Upper lobe of left lung (tissue), 4 donors: Measurements from ENCODE around the gene XPO6.
A peak's percentile ranks its signal among the peaks of the same experiment; 100 is the strongest.

ENCODE experiments used
- CTCF ChIP-seq, 6 experiments: fragments of 450-650 bp in 4 of 6; fragments of 200-600 bp in 2 of 6; sonication (generic) in 2 of 6; IDR thresholded peaks; one replicate each; pipeline ENCODE4 v1.5.1; 2016 to 2019; ENCODE audit warnings: antibody characterized with exemption in 6 of 6
- EP300 ChIP-seq, 4 donors: sonication (generic); formaldehyde crosslinking; IDR thresholded peaks; one replicate each; pipeline ENCODE4 v1.5.1; 2017; ENCODE audit warnings: antibody characterized with exemption in 4 of 4, control low read depth in 2 of 4
- POLR2A ChIP-seq, 4 donors: fragments of 450-650 bp; IDR thresholded peaks; one replicate each; pipeline ENCODE4 v1.5.1; 2016 to 2017; ENCODE audit warnings: antibody characterized with exemption in 4 of 4, mild to moderate bottlenecking in 2 of 4
- POLR2AphosphoS5 ChIP-seq, 2 donors: sonication (generic); formaldehyde crosslinking; IDR thresholded peaks; one replicate each; pipeline ENCODE4 v1.5.1; 2017; ENCODE audit warnings: antibody characterized with exemption in 2 of 2

- TF ChIP-seq EP300 (IDR thresholded peaks at IDR 0.05) (no peak), CTCF (IDR thresholded peaks at IDR 0.05) (no peak), POLR2A (IDR thresholded peaks at IDR 0.05) (peak in 1 of 4 donors; percentile 2), POLR2AphosphoS5 (IDR thresholded peaks at IDR 0.05) (no peak)
Measured at GRCh38 chr16:28193530-28194423, 18.0 kb downstream of the XPO6 start.
